ENCODE results near the gene ESRRB.

ESRRB gene

DNA sequence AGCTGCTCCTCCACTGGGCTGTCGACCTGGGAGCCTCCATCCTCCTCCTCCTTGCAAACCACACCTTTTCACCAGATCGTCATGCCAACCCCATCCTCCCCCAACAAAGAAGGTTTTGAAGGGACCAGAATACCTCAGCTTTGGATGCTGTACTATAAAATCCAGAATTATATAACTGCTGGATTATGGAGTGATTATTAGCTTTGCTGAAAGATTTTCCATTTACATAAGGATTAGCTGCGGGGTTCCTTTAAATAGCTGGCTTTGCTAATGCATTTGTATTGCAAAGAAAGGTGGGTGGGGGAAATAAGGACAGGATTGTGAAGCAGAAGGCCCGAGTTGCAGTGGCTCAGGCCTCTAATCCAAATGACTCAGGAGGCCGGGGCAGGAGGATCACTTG, 36.6 kb downstream of the ESRRB start:
- no peak for DNase-seq

DNA sequence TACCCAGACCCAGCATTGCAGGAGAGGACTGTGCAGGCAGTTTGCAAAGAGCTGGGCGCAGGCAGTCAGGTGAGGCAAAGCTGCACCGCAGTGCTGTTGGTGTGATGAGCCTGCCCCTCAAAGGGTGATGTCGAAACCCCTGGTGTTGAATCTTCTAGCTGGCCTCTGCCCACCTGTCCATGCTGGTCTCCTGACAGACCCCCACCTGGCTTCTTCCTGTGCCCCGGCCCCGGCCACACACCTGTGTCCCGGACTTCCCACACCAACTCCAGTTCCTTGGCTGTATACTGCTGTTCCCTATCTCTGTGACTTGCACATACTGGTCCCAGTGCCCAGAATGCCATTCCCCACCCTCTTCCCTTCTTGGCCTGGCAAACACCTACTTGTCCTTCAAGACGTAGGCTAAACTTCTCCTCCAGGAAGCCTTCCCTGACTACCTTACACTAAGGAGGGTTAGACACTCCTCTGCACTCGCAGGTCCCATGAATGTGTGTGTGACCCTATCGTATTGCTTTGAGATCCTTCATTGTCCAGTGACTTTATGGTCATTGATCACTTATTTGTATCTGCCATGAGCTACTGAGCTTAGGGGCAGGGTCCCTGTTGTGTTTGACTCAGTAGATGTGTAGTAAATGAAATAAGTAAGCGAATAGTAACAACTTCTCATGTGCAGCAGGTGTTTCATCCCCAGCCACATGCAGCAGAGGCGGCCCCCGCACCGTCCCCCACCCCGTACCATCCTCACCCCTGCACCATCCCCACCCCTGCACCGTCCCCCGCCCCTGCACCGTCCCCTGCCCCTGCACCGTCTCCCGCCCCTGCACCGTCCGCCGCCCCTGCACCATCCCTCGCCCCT, 37.4 kb downstream of the ESRRB start:
- no peak for DNase-seq

DNA sequence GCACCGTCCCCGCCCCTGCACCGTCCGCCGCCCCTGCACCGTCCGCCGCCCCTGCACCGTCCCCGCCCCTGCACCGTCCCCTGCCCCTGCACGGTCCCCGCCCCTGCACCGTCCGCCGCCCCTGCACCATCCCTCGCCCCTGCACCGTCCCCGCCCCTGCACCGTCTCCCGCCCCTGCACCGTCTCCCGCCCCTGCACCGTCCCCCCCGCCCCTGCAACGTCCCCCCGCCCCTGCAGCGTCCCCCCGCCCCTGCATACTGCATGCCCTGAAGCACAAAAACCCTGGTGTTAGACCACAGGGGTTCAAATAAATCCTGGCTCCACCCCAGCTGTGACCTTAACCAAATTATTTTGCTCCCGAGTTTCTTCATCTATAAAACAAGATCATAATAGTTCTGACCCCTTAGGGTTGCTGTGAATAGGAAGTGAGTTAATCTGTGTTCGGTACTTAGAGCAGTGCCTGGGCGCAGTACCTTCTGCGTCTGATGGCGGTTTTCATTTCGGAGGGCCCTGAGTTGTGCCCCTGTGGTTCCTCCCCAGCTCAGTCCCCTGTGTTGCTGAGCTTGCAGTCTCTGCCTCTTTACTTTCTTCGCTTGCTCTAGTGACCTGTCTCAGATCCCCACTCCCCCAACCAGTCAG, 38.1 kb downstream of the ESRRB start:
- no peak for DNase-seq

DNA sequence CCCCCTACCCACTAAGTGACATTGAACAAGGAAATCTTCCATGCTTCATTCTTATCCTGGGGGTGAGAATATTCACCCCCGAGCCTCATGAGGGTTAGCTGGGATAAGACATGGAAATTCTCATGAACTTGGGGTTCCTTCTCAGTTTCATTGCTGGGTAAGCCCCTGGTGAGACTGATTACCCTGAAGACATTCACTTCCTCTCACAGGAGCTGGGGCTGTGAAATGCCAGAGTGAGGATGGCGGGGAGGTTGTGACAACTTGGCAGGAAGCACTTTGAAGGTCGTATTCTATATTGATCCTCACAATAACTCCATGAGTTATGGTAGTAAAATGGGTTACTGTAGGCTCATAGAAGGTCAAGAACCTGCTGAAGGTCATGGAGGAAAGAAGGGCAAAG, 43.5 kb downstream of the ESRRB start:
- DNase-seq, result no peak

DNA sequence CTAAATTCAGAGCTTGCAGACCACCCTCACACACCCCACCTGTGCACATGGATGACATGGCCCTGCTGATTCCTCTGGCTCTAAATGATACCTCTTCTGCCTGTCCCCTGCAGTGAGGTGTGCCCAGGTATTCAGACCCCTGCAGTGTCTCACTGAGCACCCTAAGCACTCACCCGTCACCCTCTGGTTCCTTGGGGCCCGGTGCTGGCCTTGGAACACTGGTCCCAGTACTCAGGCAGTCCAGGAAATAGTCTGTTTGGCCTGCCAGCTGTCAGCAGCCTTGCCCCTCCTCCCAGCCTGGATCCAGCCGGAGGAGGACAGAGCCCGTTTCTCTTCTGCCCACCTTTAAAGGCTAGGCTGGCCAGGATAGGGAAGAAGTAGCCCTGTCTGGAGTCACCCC, 44.9 kb downstream of the ESRRB start:
- DNase-seq, result no peak

DNA sequence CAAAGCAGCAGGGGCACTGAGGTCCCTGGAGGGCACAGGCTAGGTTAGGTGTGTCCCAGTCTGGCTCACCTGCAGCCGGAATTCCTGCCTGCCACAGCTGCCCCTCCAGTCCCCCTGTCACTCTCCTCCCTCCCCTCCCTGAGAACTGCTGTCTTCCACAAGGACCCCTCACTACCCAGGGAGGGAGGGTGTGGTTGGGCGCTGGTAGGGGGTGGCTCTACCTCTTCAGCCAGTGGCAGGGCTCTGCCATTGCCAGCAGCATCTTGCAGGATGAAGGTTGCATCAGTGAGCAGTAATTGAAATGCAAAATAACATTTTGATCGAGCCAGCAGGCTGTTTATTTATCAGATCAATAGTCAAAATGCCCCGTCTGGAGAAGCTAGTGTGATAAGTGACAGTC, 45.7 kb downstream of the ESRRB start:
- no peak for DNase-seq

DNA sequence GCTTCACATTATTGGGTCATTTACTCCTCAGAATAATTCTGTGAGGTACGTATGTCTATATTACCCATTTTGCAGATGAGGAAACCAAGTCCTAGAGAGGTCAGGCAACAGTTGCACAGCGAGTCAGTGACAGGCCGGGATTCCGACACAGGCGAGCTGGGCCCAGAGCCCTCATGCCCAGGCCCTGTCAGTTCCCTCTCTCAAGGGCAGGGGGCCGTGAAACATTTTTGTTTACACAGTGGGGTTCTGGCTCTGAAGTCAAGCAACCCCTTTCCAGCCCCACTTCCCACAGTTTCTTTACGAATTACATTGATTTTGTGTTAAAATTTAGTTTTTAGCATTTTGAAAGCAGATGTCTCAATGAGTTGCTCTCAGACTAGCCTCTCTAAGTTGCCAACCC, 46.7 kb downstream of the ESRRB start:
- no peak for DNase-seq

DNA sequence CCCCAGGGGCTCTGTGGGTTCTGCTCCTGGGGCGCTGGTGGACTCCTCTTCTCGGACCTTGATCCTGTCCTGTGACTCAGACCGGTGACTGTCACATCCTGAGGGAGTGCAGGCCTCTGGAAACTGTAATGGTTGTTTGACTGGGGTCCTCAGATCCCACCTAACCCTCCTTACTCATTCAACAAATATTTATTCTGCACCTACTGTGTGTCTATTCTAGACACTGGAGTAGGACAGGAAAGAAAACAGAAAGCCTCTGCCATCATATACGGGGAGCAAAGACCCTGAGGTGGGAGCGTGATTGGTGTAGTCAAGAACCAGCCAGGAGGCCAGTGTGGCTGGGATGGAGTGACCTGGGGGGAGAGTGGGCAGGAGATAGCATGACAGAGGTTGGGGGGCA, 47.6 kb downstream of the ESRRB start:
- no peak for DNase-seq

DNA sequence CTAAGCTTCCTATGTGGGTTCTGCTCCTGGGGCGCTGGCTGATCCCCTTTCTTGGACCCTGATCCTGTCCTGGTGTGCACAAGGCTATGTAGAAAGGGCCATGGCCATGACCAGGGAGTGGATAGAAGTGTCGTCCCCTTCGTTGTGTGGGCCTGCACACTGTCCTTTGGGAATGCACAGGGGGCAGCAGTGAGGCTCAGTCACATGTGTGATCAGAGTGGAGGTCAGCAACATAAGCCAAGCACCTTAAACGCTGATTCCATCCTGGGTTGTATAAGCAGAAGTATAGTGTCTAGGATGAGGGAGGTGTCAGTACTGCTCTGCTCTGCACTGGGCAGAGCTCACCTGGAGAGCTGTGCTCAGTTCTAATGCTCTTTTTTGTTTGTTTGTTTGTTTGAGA, 48.4 kb downstream of the ESRRB start:
- no peak for DNase-seq

DNA sequence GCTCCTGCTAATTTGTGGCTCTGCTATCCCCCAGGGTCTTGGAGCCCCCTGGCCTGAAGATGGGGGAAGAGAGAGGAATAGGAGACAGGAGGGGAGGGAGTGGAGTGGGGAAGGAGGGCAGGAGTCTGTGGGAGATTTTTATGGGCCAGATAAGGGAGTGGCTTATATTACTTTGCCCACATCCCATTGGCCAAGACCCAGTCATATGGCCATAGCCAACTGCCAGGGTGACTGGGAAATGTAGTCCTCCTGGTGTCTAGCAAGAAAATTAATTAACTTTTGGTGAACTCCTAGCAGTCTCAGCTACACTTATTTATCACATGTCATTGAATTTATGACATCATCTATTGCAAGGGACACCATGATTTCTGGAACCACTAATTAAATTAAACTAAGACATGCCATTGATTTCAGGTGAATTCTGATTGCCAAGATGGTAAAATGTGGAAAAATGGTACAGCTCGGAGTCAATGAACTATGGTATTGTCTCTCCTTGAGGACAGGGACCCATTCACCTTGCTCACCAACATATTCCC, 50.3 kb downstream of the ESRRB start:
- DNase-seq, result no peak

DNA sequence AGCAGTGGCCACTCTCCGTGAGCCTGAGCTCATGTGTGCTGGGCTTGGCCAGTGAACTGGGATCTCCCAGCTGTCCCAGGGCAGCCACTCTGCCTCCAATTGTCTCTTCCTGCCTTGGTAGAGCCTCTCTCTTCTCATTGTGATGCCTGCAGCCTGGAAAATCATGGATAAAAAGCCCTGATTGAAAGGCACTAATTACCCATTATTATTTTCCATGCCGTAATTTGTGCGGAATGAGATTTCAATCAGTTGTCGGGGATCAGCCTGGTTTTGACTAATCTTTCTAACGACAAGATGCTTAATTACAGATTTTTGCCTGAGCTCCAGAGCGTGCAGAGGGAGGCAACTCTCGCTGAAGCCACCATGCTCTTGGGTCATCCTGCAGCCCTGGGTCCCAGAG, 52.7 kb downstream of the ESRRB start:
- no peak for DNase-seq

DNA sequence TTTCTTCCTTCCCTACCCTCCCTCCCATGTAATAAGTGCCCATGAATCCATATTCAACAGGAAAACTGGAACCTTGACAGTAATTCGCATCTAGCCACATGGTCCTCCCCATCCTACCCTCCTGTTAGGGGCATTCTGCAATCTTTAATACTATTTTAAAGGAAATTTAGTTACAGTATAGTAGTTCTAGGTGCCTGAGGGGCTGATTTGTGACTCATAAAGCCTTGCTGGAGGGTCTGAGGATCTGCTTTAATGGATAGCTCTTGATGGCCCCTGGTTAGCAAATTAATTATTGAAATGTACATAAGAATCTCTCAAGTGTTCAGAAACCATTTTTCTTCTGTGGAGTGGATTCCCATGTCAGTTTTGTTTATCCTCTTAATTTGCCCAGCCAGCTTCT, 54.1 kb downstream of the ESRRB start:
- no peak for DNase-seq

DNA sequence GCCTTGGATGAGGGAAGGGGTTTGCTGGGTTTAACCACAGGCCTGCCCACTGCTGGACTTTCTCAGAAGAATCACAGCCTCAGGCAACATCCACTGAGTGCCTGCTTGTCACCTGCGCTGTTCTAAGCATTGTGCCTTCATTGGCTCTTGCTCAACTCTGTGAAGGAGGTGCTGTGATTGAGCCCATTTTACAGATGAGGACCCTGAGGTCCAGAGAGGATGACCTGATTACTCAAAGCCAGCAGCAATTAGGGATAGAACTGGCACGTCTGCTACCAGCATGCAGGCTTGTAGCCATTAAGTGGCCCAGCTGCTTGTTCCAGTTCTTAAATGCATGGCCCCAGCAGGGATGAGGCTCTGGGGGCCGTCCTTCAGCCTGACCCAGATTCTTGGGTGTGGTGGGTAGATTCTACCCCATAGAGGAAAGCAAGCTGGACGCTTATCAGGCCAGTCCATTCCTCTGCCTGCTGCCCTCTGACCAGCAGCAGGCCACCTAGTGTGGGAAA, 54.6 kb downstream of the ESRRB start:
- no peak for DNase-seq

DNA sequence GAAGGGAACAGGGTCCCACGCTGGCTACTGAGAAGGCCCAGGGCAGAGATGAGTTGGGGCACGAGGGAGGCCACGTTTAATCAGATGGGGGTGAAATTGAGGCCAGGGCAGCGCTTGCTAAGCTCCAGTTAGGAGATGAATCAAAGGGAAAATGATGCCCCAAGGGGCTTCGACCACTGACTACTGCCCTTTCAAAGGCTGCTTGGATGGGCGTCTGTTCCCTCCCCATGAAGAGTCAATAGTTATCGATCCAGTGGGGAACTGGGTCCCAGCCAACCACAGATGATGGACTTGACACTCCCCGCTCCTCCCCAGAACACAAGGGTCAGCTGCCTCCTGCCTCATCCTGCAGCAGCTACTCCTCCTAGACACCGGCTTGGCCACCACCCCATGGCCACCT, 55.6 kb downstream of the ESRRB start:
- DNase-seq, result no peak

DNA sequence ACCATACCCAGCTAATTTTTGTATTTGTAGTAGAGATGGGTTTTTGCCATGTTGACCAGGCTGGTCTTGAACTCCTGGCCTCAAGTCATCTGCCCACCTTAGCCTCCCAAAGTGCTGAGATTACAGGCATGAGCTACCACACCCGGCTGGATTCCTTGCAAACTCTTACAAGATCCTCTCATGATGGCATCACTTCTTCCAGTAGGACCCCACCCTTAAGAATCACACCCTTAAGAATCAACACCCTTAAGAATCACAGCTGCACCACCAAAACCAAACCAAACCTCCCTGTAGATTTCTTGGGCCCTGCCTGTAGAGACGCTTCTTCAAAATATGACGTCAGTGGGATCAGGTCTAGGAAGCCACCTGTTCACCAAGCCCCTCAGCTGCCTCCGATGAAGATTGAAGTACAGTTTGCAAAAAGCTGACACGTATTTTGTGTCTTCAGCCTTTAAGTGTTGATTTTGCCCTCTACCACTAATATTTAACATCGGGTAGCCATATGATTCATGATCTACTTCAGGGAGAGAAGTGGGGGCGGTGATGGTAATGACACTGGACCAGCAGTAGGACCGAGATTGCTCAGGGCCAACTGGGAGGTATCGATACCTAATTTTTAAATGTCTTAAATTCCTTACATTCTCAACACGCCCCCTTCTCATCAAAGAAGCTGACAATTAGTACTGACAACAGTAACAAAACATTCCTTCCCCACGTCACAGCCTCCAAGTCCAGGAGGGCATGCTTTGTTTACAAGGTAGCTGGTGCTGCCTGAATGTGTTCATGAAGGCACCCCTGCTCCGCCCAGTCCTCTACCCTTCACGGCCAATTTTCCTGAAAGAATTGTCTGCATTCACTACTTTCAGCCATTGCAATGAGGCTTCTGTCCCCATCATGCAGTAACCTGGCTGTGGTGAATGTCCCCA, 57.2 kb downstream of the ESRRB start:
- DNase-seq, result no peak

DNA sequence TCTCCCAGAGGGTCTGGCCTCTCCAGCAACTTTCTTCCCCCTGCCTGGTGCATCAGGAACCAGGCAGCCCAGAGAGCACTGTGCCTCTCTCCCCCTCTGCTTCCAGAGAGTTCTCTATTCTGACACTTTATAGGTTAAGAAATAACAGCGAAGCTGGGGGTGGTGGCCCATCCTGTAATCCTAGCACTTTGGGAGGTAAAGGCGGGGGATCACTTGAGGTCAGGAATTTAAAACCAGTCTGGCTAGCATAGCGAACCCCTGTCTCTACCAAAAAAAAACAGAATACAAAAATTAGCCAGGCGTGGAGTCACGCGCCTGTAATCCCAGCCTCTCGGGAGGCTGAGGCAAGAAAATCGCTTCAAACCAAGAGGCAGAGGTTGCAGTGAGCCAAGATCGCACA, 58.3 kb downstream of the ESRRB start:
- no peak for DNase-seq

DNA sequence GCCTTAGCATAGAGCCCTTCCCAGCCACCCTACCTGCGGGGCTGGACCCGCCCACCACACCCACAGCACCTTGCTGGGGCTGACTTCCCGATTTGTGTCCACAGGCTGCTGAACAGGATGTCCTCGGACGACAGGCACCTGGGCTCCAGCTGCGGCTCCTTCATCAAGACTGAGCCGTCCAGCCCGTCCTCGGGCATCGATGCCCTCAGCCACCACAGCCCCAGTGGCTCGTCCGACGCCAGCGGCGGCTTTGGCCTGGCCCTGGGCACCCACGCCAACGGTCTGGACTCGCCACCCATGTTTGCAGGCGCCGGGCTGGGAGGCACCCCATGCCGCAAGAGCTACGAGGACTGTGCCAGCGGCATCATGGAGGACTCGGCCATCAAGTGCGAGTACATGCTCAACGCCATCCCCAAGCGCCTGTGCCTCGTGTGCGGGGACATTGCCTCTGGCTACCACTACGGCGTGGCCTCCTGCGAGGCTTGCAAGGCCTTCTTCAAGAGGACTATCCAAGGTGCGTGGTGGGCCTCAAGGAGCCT, 63.4 kb downstream of the ESRRB start:
- no peak for DNase-seq

DNA sequence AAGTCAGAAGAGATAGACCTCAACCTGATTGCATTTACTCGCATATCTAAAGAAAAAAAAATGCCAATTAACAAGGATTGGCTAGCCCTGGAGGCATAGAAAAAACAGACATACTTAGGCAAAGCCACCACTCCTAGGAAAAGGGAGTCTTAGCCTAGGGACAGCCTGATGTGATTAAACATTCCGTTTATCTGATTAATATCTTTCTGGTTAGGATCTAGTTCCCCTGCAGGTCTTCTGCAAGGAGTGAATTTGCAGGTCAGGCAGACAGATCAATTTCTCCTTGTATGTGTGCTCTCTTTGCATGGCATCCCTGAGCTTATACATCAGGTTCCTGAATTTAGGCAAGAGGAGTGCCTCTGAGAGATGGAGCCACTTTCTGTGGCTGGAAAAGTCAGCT, 70.5 kb downstream of the ESRRB start:
- no peak for DNase-seq

DNA sequence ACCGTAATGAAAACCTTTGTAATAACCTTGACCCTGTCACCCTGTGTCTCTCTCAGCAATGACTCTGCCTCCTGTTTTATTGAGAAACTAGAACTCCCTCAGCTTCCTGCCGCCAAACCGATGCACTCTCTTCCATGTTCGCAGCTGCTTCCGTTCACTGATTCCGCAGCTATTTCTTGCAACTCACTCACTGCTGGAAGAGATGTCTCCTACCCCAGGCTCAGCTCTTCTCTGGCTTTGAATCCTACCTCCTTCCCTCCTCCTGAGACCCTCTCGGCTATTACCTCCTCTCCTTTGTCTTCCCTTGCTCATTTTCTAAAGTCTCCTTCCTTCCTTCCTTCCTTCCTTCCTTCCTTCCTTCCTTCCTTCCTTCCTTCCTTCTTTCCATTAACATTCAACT, 71.0 kb downstream of the ESRRB start:
- DNase-seq, result no peak

DNA sequence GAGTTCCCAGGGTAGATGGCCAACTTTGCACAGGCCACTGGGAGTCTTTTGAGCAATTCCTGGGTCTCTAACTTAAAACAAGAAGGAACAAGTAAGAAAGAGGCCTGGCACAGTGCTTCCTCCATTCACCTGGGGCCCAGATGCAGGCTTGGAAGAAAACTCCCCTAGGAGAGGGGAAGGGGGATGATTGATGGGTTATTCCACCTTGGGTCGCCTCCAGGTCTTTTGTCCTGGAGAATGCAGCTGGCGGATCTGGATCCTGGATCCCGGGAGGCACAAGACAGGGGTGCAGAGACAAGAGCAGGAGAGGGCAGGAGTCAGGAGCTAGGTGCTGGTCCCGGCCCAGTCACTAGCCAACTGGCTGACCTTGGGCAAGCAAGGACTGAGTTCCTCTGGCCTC, 74.5 kb downstream of the ESRRB start:
- DNase-seq, result no peak

DNA sequence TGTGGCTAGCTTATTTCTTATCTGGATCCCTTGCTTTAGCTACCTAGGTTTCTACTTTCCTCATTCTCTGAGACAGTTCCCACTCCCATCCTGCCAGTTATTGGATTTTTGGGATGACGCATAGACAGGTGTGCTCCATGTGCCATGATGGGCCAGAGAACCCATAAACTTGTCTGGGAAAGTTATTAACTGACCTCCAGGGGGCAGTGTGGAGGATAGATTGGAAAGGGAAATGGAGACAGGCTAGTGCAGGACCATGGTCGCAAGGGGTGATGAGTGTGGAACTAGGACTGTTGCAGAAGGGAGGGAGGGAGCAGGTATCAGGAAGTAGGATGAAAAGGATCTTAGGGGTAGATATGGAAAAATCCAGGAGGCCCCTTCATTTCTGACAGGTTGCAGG, 80.3 kb downstream of the ESRRB start:
- no peak for DNase-seq

DNA sequence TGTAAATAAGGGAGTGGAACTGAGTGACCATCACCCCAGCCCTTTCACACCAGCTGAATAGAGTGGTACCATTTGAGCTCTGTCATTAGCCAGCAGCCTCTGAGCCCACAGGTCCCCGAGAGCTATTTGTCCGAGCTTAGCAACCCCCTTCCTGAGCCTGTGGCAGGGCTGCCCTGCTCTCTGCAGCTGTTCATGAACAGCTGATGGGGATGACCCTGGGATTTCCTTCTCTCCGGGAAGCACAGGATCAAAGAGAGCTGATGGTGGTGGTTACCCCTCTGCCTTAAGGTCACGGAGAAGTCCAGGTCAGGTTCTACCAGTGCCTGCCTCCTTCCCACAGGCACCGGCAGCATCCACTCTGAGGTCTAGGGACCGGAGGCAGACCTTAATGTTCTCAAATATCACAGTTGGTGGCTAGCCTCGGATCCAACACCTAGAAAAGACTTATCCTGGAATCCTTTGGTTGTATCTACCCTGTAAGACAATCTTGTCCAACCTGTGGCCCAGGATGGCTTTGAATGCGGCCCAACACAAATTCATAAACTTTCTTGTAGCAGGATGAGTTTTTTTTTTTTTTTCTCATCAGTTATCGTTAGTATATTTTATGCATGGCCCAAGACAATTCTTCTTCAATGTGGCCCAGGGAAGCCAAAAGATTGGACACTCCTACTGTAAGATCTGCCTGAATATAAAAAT, 81.1 kb downstream of the ESRRB start:
- DNase-seq, result no peak

Measured in stimulated activated naive CD4-positive, alpha-beta T cell treated with Interleukin-2 at 50 U/mL for 16 hours (primary cell).